GM12873 (cell line): Measurements from ENCODE around the gene BTRC.

Source experiments
- CTCF ChIP-seq: IDR thresholded peaks from 2 replicates; pipeline ENCODE4 v1.5.1; 2012; ENCODE audit warnings: low read depth, mild to moderate bottlenecking, moderate library complexity, low read length, control low read depth; ENCODE audit not compliant: insufficient read depth; ENCODE audit errors: missing control alignments

Gene BTRC

DNA sequence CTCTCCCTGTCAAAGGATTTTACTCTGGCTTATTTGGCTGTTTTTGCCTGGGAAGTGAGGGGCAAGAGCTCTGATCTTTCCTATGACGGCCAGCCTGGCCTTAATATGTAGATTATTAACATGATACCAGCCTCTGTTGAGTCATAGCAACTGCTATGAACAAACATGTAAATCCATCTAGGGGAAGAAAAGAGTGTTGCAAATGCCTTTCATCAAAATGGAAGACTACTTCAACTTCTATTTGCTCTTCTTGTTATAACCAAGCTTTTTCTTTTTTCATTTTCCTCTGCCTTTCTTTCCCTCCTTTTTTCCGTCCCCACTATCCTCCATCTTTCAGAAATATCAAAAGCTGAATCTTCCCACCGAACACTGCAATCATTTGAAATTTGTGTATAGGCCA lies 46.6 kb downstream of the BTRC start:
- TF ChIP-seq CTCF, result no peak

DNA sequence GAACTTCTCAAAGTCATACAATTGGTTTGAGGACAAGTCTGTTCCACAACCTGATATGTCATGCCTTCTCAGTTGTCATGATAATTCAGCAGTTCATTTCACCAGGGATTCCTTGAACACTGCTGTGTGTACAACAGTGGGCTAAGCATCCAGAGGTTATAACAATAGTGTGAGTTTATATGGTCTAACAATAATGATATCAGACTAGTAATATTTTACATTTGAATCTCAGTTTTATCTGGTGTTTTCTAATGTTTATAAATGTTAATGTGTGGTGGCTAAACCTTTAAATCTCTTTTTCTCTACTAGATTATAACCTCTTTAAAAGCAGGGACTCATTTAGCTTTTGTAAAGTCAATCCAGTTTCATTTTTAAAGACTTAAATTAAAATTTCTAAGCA lies 48.7 kb downstream of the BTRC start:
- TF ChIP-seq CTCF, result no peak

DNA sequence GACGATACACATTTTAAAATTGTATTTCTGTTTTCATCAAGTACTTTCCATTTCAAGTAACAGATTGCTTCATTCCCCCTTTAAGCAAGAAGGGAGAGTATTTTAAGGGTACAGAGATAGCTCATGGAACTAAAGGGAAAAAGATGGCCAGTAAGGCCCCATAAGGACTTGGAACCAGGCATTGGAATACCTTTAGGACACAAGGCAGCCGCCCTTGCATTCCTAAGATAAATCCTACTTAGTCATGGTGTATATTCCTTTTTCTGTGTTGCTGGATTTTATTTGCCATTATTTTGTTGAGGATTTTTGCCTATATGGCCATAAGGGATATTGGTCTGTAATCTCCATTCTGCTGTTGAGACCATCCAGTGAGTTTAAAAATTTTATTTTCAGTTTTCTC lies 49.2 kb downstream of the BTRC start:
- no peak for TF ChIP-seq CTCF

DNA sequence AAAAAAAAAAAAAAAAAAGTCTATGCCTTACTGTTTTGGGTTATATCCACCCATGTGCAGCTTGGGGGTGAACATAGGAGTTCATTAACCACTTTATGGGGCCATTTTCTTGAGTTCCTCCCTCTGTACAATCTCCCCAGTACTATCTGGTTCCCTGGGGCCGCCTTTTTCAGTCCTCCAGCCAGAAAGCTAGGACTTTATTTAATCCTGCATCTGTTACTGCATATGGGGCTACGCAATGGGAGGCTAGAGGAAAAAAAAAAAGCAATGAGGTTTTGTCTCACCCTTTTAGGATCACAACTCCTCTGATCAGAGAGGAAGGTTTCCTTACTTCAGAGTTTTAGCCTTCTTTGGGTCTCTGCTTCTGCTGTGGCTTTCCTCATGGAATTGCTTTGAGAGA lies 51.0 kb downstream of the BTRC start:
- no peak for TF ChIP-seq CTCF

DNA sequence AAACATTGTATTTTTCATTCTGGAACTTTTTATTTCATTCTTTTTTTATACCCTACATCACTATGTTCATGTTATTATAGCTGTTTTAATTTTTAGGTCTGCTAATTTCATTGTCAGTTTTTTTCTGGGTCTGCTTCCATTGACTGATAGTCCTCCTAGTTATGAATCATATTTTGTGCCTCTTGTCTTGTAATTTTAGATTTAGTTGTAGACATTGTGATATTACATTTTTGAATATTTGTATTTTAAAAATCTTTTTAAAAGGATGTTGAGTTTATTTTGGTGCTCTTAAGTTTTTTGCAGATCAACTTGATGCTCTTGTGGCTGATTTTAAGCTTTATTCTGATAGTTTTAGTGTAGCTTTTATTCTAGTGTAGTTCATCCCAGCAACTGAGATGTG lies 57.6 kb downstream of the BTRC start:
- TF ChIP-seq CTCF, result no peak

DNA sequence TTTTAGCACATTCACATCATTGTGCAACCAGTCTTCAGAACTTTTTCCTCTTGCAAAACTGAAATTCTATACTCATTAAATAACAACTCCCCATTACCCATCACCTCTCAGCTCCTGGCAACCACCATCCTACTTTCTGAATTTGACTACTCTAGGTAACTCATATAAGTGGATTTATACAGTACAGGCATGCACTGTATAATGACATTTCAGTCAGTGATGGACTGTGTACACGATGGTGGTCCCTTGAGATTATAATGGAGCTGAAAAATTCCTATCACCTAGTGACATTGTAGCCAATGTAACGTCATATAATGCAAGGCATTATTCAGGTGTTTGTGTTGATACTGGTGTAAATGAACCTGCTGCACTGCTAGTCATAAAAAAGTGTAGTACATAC lies 60.1 kb downstream of the BTRC start:
- TF ChIP-seq CTCF, result no peak

- no peak for TF ChIP-seq CTCF
These were observed 61.9 kb downstream of the BTRC start for GRCh38 chr10:101415884-101416283.

DNA sequence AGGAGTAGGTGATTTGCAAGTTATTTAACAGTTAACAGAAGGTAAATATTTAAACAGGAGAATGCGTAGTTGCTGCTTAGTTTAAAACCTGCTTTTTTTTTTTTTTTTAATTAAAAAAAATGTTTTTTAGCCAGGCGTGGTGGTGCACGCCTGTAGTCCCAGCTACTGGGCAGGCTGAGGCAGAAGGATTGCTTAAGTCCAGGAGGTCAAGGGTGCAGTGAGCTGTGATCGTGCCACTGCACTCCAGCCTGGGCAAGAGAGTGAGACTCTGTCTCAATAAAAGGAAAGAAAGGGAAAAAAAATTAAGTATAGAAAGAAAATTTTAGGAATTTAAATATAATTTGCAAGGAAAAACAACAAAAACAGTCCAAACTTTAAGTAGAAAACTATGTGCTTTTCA lies 71.6 kb downstream of the BTRC start:
- no peak for TF ChIP-seq CTCF
